GM23248 (cell line): Measurements from ENCODE around the gene RNF151.

ENCODE experiments used
- EZH2 ChIP-seq: fragments of 200-600 bp; sonication (generic); IDR thresholded peaks from 2 replicates; pipeline ENCODE4 v1.6.1; 2018; ENCODE audit warnings: antibody characterized with exemption, mild to moderate bottlenecking; ENCODE audit not compliant: insufficient read depth, poor library complexity, severe bottlenecking
- EZH2phosphoT487 ChIP-seq: fragments of 200-600 bp; sonication (generic); IDR thresholded peaks from 2 replicates; pipeline ENCODE4 v1.6.1; 2018; ENCODE audit warnings: antibody characterized with exemption, moderate library complexity, mild to moderate bottlenecking, low read depth; ENCODE audit not compliant: insufficient read depth

GRCh38 chr16:1938316-1938715, 28.3 kb upstream of the RNF151 start:
- no peak for TF ChIP-seq EZH2
- TF ChIP-seq EZH2phosphoT487, result no peak
